ENCODE results near the gene PAX7. TPM values are rescaled to one million over a fixed set of nuclear protein-coding genes. Genes with fewer than 3 reads are reported as not detected.

The PAX7 gene
- total RNA-seq, 1 experiment from 2014 or later, result 2.3 TPM

- DNase-seq (ENCODE audit: low spot score), result no peak
Observed at GRCh38 chr1:18703041-18703621, 72.5 kb downstream of the PAX7 start.

GRCh38 chr1:18705811-18706210, 75.2 kb downstream of the PAX7 start:
- no peak for DNase-seq (ENCODE audit: low spot score)

- no peak for DNase-seq (ENCODE audit: low spot score)
Observed at GRCh38 chr1:18707696-18708257, 77.1 kb downstream of the PAX7 start.

GRCh38 chr1:18710002-18710401, 79.4 kb downstream of the PAX7 start:
- DNase-seq (ENCODE audit: low spot score), result no peak

GRCh38 chr1:18711003-18711402, 80.4 kb downstream of the PAX7 start:
- DNase-seq (ENCODE audit: low spot score), result no peak

- DNase-seq (ENCODE audit: low spot score), result no peak
Observed at GRCh38 chr1:18711536-18712251, 81.0 kb downstream of the PAX7 start.

GRCh38 chr1:18712252-18712600, 81.6 kb downstream of the PAX7 start:
- no peak for DNase-seq (ENCODE audit: low spot score)

- no peak for DNase-seq (ENCODE audit: low spot score)
Observed at GRCh38 chr1:18714404-18715175, 83.9 kb downstream of the PAX7 start.

- DNase-seq (ENCODE audit: low spot score), result no peak
Observed at GRCh38 chr1:18716112-18716784, 85.6 kb downstream of the PAX7 start.

- no peak for DNase-seq (ENCODE audit: low spot score)
Observed at GRCh38 chr1:18716785-18717678, 86.4 kb downstream of the PAX7 start.

- peak; percentile 17 for DNase-seq (ENCODE audit: low spot score)
Observed at GRCh38 chr1:18719786-18720451, 89.3 kb downstream of the PAX7 start.

GRCh38 chr1:18721041-18721440, 90.4 kb downstream of the PAX7 start:
- no peak for DNase-seq (ENCODE audit: low spot score)

- DNase-seq (ENCODE audit: low spot score), result no peak
Observed at GRCh38 chr1:18721776-18722175, 91.1 kb downstream of the PAX7 start.

- no peak for DNase-seq (ENCODE audit: low spot score)
Observed at GRCh38 chr1:18722270-18722669, 91.6 kb downstream of the PAX7 start.

GRCh38 chr1:18723206-18723605, 92.6 kb downstream of the PAX7 start:
- peak; percentile 25 for DNase-seq (ENCODE audit: low spot score)

GRCh38 chr1:18723701-18724411, 93.2 kb downstream of the PAX7 start:
- no peak for DNase-seq (ENCODE audit: low spot score)

- no peak for DNase-seq (ENCODE audit: low spot score)
Observed at GRCh38 chr1:18724801-18725200, 94.2 kb downstream of the PAX7 start.

GRCh38 chr1:18725231-18725895, 94.7 kb downstream of the PAX7 start:
- no peak for DNase-seq (ENCODE audit: low spot score)

GRCh38 chr1:18726368-18726767, 95.7 kb downstream of the PAX7 start:
- no peak for DNase-seq (ENCODE audit: low spot score)

Measured in H4 (cell line).